ENCODE data around the gene LMNA. TPM values are rescaled to one million over a fixed set of nuclear protein-coding genes. Genes with fewer than 3 reads are reported as not detected.

LMNA gene
- total RNA-seq, 2 experiments from 2014 or later, result 6.5 to 14.3 TPM

GRCh38 chr1:156128308-156128653 is 13.8 kb downstream of the LMNA start:
- no peaks in the 10 kb centered on the region for H3K79me2 ChIP-seq (ENCODE audit: insufficient read depth, low read depth, low read length)
- no peak for DNase-seq (ENCODE audit: low spot score)
- POLR2A ChIA-PET, result interaction anchor here (0.6 to 1.5 kb wide), 8 partner anchors 10 to 423 kb away, joined by 3 to 4 read pairs (median 3); partner anchors contain the start of gene PMF1
- no peaks in the 10 kb centered on the region for H3K9me3 ChIP-seq (ENCODE audit: low read length)
- H3K4me2 ChIP-seq (ENCODE audit: low read length), result no peak overlapping the region
- H4K20me1 ChIP-seq (ENCODE audit: insufficient read depth, low read length), result no peaks in the 10 kb centered on the region
- peaks cover 31% of the 10 kb centered on the region for H3K4me1 ChIP-seq (ENCODE audit: insufficient read depth, low read length, poor library complexity, severe bottlenecking)
- no peak overlapping the region for H3K27ac ChIP-seq (ENCODE audit: low read depth, low read length, poor library complexity, severe bottlenecking)
- TF ChIP-seq CTCF (conservative IDR thresholded peaks at IDR 0.05; ENCODE audit: low read length), result no peak
- no peak for TF ChIP-seq EZH2phosphoT487 (IDR thresholded peaks at IDR 0.05; ENCODE audit: borderline replicate concordance, low read depth, low read length)
- H2AFZ ChIP-seq (ENCODE audit: low read length), result no peak overlapping the region
- H3K36me3 ChIP-seq (ENCODE audit: insufficient read depth, low read length), result no peaks in the 10 kb centered on the region
- H3K9me2 ChIP-seq (ENCODE audit: insufficient read depth, low read length), result no peaks in the 10 kb centered on the region
- CTCF ChIA-PET (ENCODE audit: unreplicated experiment), result interaction anchor here (0.7 to 2.3 kb wide), 6 partner anchors 8 to 38 kb away, joined by 3 to 13 read pairs (median 6); no protein-coding TSS in a partner anchor
- intact Hi-C loops (cut with micrococcal nuclease; ENCODE audit: unreplicated experiment), result loop anchor here (10.0 kb wide), 1 partner anchor 317 kb away; no protein-coding TSS in a partner anchor
- no peak overlapping the region for H3K4me3 ChIP-seq (ENCODE audit: low read depth, low read length, poor library complexity, severe bottlenecking)
- BruUV-seq (replicated peaks), result no TSS peak

GRCh38 chr1:156128654-156129597 is 14.4 kb downstream of the LMNA start:
- ChIA-PET POLR2A (interaction anchor here (0.5 to 1.5 kb wide), 8 partner anchors 10 to 117 kb away, joined by 3 to 4 read pairs (median 3); partner anchors contain the start of gene PMF1), CTCF (ENCODE audit: unreplicated experiment) (interaction anchor here (0.7 to 2.3 kb wide), 6 partner anchors 9 to 39 kb away, joined by 3 to 13 read pairs (median 6); no protein-coding TSS in a partner anchor)
- no peaks in the 10 kb centered on the region for H3K9me2 ChIP-seq (ENCODE audit: insufficient read depth, low read length)
- H3K79me2 ChIP-seq (ENCODE audit: insufficient read depth, low read depth, low read length), result no peaks in the 10 kb centered on the region
- H3K36me3 ChIP-seq (ENCODE audit: insufficient read depth, low read length), result no peaks in the 10 kb centered on the region
- H3K9me3 ChIP-seq (ENCODE audit: low read length), result no peaks in the 10 kb centered on the region
- BruUV-seq (replicated peaks), result no TSS peak
- H3K27ac ChIP-seq (ENCODE audit: low read depth, low read length, poor library complexity, severe bottlenecking), result no peak overlapping the region
- no peaks in the 10 kb centered on the region for H4K20me1 ChIP-seq (ENCODE audit: insufficient read depth, low read length)
- intact Hi-C loops (cut with micrococcal nuclease; ENCODE audit: unreplicated experiment), result loop anchor here (10.0 kb wide), 1 partner anchor 316 kb away; no protein-coding TSS in a partner anchor
- H3K4me1 ChIP-seq (ENCODE audit: insufficient read depth, low read length, poor library complexity, severe bottlenecking), result peaks cover 27% of the 10 kb centered on the region
- TF ChIP-seq CTCF (conservative IDR thresholded peaks at IDR 0.05; ENCODE audit: low read length), result no peak
- no peak for TF ChIP-seq EZH2phosphoT487 (IDR thresholded peaks at IDR 0.05; ENCODE audit: borderline replicate concordance, low read depth, low read length)
- no peak for DNase-seq (ENCODE audit: low spot score)
- H2AFZ ChIP-seq (ENCODE audit: low read length), result no peak overlapping the region
- H3K4me3 ChIP-seq (ENCODE audit: low read depth, low read length, poor library complexity, severe bottlenecking), result no peak overlapping the region
- H3K4me2 ChIP-seq (ENCODE audit: low read length), result no peak overlapping the region

Measured in OCI-LY7 (cell line).